H9 (cell line): ENCODE results near the gene SEMA4D. TPM values are rescaled to one million over a fixed set of nuclear protein-coding genes. Genes with fewer than 3 reads are reported as not detected.

ENCODE experiments used
- DNase-seq: peaks from one replicate; pipeline ENCODE4 v3.0.0-alpha.2; 2017
- H2AFZ ChIP-seq: one replicate; pipeline ENCODE4 v1.6.1; 2013; ENCODE audit warnings: mild to moderate bottlenecking, low read length, control low read depth, moderate library complexity
- H2AK5ac ChIP-seq: 2 replicates; pipeline ENCODE4 v1.6.1; 2013; ENCODE audit warnings: low read length, control low read depth, mixed read lengths; ENCODE audit not compliant: insufficient read length
- H2BK120ac ChIP-seq: one replicate; pipeline ENCODE4 v1.6.1; 2013; ENCODE audit warnings: low read depth, mild to moderate bottlenecking, low read length, control low read depth, inconsistent platforms; ENCODE audit not compliant: poor library complexity, severe bottlenecking
- H2BK12ac ChIP-seq: 2 replicates; pipeline ENCODE4 v1.6.1; 2013; ENCODE audit warnings: low read length, control low read depth, mixed read lengths, low read depth; ENCODE audit not compliant: insufficient read length
- H2BK15ac ChIP-seq: 2 replicates; pipeline ENCODE4 v1.6.1; 2013; ENCODE audit warnings: low read depth, low read length, control low read depth
- H2BK20ac ChIP-seq: one replicate; pipeline ENCODE4 v1.6.1; 2013; ENCODE audit warnings: low read depth, mild to moderate bottlenecking, low read length, control low read depth, inconsistent platforms; ENCODE audit not compliant: poor library complexity, severe bottlenecking
- H2BK5ac ChIP-seq: 2 replicates; pipeline ENCODE4 v1.6.1; 2013; ENCODE audit warnings: low read length, control low read depth, mixed read lengths; ENCODE audit not compliant: insufficient read length
- H3K14ac ChIP-seq: 2 replicates; pipeline ENCODE4 v1.6.1; 2013; ENCODE audit warnings: low read length, control low read depth; ENCODE audit not compliant: insufficient read depth
- H3K18ac ChIP-seq: 2 replicates; pipeline ENCODE4 v1.6.1; 2013; ENCODE audit warnings: low read depth, mild to moderate bottlenecking, mixed read lengths, low read length, control low read depth; ENCODE audit not compliant: insufficient read length
- H3K23ac ChIP-seq: 2 replicates; pipeline ENCODE4 v1.6.1; 2013; ENCODE audit warnings: low read length, control low read depth, mixed read lengths, low read depth; ENCODE audit not compliant: insufficient read length
- H3K23me2 ChIP-seq: 2 replicates; pipeline ENCODE4 v1.6.1; 2013; ENCODE audit warnings: low read depth, mild to moderate bottlenecking, mixed read lengths, low read length, control low read depth; ENCODE audit not compliant: insufficient read length, poor library complexity, severe bottlenecking
- H3K27ac ChIP-seq: 2 replicates; pipeline ENCODE4 v1.5.1; 2013; ENCODE audit warnings: low read length, control low read depth, mixed read lengths, low read depth; ENCODE audit not compliant: insufficient read length
- H3K27me3 ChIP-seq: 2 replicates; pipeline ENCODE4 v1.6.1; 2013; ENCODE audit warnings: low read length, control low read depth, inconsistent platforms; ENCODE audit not compliant: insufficient read depth
- H3K4ac ChIP-seq: 2 replicates; pipeline ENCODE4 v1.6.1; 2013; ENCODE audit warnings: low read depth, mild to moderate bottlenecking, control low read depth, inconsistent platforms, low read length, moderate library complexity
- H3K4me1 ChIP-seq: 2 replicates; pipeline ENCODE4 v1.6.1; 2013; ENCODE audit warnings: low read length, control low read depth, inconsistent platforms; ENCODE audit not compliant: insufficient read depth
- H3K4me2 ChIP-seq: 2 replicates; pipeline ENCODE4 v1.6.1; 2013; ENCODE audit warnings: low read length, control low read depth, mixed read lengths; ENCODE audit not compliant: insufficient read length, insufficient read depth
- H3K56ac ChIP-seq: 2 replicates; pipeline ENCODE4 v1.6.1; 2013; ENCODE audit warnings: low read depth, mild to moderate bottlenecking, mixed read lengths, low read length, control low read depth; ENCODE audit not compliant: insufficient read length
- H3K79me1 ChIP-seq: 2 replicates; pipeline ENCODE4 v1.6.1; 2013; ENCODE audit warnings: low read depth, mild to moderate bottlenecking, moderate library complexity, low read length, control low read depth, inconsistent platforms; ENCODE audit not compliant: insufficient read depth, poor library complexity, severe bottlenecking
- H3K79me2 ChIP-seq: 2 replicates; pipeline ENCODE4 v1.6.1; 2013; ENCODE audit warnings: low read length, control low read depth, inconsistent platforms; ENCODE audit not compliant: insufficient read depth
- H3K9ac ChIP-seq: 2 replicates; pipeline ENCODE4 v1.6.1; 2013; ENCODE audit warnings: low read length, control low read depth, mixed read lengths; ENCODE audit not compliant: insufficient read length; ENCODE audit errors: extremely low read depth
- H3K9me3 ChIP-seq: one replicate; pipeline ENCODE4 v1.6.1; 2013; ENCODE audit warnings: low read depth, low read length, inconsistent platforms; ENCODE audit not compliant: control insufficient read depth
- H3T11ph ChIP-seq: one replicate; pipeline ENCODE4 v1.6.1; 2013; ENCODE audit warnings: mild to moderate bottlenecking, low read length, control low read depth, inconsistent platforms
- H4K20me1 ChIP-seq: one replicate; pipeline ENCODE4 v1.6.1; 2013; ENCODE audit not compliant: control insufficient read depth, insufficient read length, insufficient read depth
- H4K5ac ChIP-seq: 2 replicates; pipeline ENCODE4 v1.6.1; 2013; ENCODE audit warnings: low read depth, mild to moderate bottlenecking, mixed read lengths, low read length, control low read depth; ENCODE audit not compliant: insufficient read length
- H4K8ac ChIP-seq: replicated peaks from 2 replicates; pipeline ENCODE4 v1.6.1; 2013; ENCODE audit warnings: low read length, control low read depth, mixed read lengths, low read depth; ENCODE audit not compliant: insufficient read length
- H4K91ac ChIP-seq: 2 replicates; pipeline ENCODE4 v1.6.1; 2013; ENCODE audit warnings: low read depth, mild to moderate bottlenecking, moderate library complexity, mixed read lengths, low read length, control low read depth; ENCODE audit not compliant: insufficient read length
- H3K27ac Mint-ChIP-seq, 3 experiments: 2 replicates in 2 of 3; 3 replicates in 1 of 3; pipeline ENCODE4 v1.8.0; 2020 to 2021; ENCODE audit warnings: mixed read lengths in 3 of 3, mild to moderate bottlenecking in 1 of 3, moderate library complexity in 1 of 3
- H3K27me3 Mint-ChIP-seq: 2 replicates; pipeline ENCODE4 v1.8.0; 2021; ENCODE audit warnings: low read depth, mild to moderate bottlenecking, moderate library complexity, mixed read lengths
- H3K36me3 Mint-ChIP-seq, 3 experiments: 2 replicates in 2 of 3; 3 replicates in 1 of 3; pipeline ENCODE4 v1.8.0; 2020 to 2021; ENCODE audit warnings: low read depth in 3 of 3, mixed read lengths in 3 of 3; ENCODE audit not compliant: insufficient read depth in 1 of 3
- H3K4me1 Mint-ChIP-seq, 2 experiments: 2 replicates each; pipeline ENCODE4 v1.8.0; 2020; ENCODE audit warnings: mixed read lengths in 2 of 2
- H3K4me3 Mint-ChIP-seq, 2 experiments: 2 replicates in 1 of 2; 3 replicates in 1 of 2; pipeline ENCODE4 v1.8.0; 2020 to 2021; ENCODE audit warnings: mild to moderate bottlenecking in 2 of 2, mixed read lengths in 2 of 2, moderate library complexity in 1 of 2
- H3K9me3 Mint-ChIP-seq, 2 experiments: 2 replicates in 1 of 2; 3 replicates in 1 of 2; pipeline ENCODE4 v1.8.0; 2020; ENCODE audit warnings: mild to moderate bottlenecking in 2 of 2, mixed read lengths in 2 of 2, moderate library complexity in 1 of 2
- CTCF ChIP-seq: fragments of 200-600 bp; sonication (generic); conservative IDR thresholded peaks from 3 replicates; pipeline ENCODE4 v1.8.0; 2021; ENCODE audit warnings: antibody characterized with exemption, mild to moderate bottlenecking
- WGBS: extraction: QIAGEN DNeasy Blood & Tissue Kit; methylation state at CpG from one replicate; pipeline ENCODE4 v1.1.7; 2013; ENCODE audit warnings: missing lambda C conversion rate, low lambda C conversion rate, mixed read lengths; ENCODE audit not compliant: insufficient read length; ENCODE audit errors: extremely low coverage; 5-methylcytosine and 5-hydroxymethylcytosine counted together
- total RNA-seq: library from RNA; stranded (reverse); gene quantifications from 2 replicates; pipeline ENCODE4 v1.2.1, GENCODE V29; 2021

The SEMA4D gene
- total RNA-seq, 1 experiment from 2014 or later: 47.2 TPM

GRCh38 chr9:89500008-89500407, 2.1 kb upstream of the SEMA4D start:
- Histone ChIP-seq H3K4ac (no peak overlapping the region), H3K23ac (no peak overlapping the region), H3K27ac (no peak overlapping the region), H3K79me2 (peaks cover 17% of the 10 kb centered on the region; the same call in 1 of the 2 replicates), H2AFZ (no peak overlapping the region), H2BK20ac (no peak overlapping the region), H3T11ph (no peak overlapping the region), H3K56ac (no peak overlapping the region), H2BK120ac (no peak overlapping the region), H3K9ac (no peak overlapping the region), H3K27me3 (no peaks in the 10 kb centered on the region), H2BK15ac (no peak overlapping the region), H3K18ac (no peak overlapping the region), H3K4me1 (peaks cover 12% of the 10 kb centered on the region), H4K20me1 (no peaks in the 10 kb centered on the region), H3K23me2 (peaks cover 10% of the 10 kb centered on the region), H3K9me3 (no peaks in the 10 kb centered on the region), H4K5ac (no peak overlapping the region), H4K8ac (no peak overlapping the region), H2BK12ac (no peak overlapping the region), H3K4me2 (no peak overlapping the region), H3K79me1 (peaks cover 9% of the 10 kb centered on the region), H4K91ac (no peak overlapping the region), H2AK5ac (no peak overlapping the region), H3K14ac (no peak overlapping the region), H2BK5ac (no peak overlapping the region)
- no peak overlapping the region for H3K4me3 Mint-ChIP-seq
- no peaks in the 10 kb centered on the region for H3K9me3 Mint-ChIP-seq
- peaks cover 42 to 44% of the 10 kb centered on the region in 2 experiments for H3K4me1 Mint-ChIP-seq
- H3K27ac Mint-ChIP-seq: no peak overlapping the region
- H3K27me3 Mint-ChIP-seq: no peaks in the 10 kb centered on the region; the same call in none of the 2 replicates
- no peaks in the 10 kb centered on the region; a peak in 1 of 7 replicates for H3K36me3 Mint-ChIP-seq
- TF ChIP-seq CTCF: no peak
- whole genome bisulfite sequencing: no CpG with 5 or more reads among the region's 5 CpGs
- DNase-seq: no peak
